Measurements from ENCODE around the gene BOLA2B. TPM values are rescaled to one million over a fixed set of nuclear protein-coding genes. Genes with fewer than 3 reads are reported as not detected.
"Not testable (repeated sequence)": the region's sequence is repeated elsewhere in the genome, so short reads cannot be mapped to it uniquely, and the experiment has no call there.

Gene BOLA2B
- total and polyA plus RNA-seq, 8 donors, result 12.0 to 101 (median 24.1) TPM

- DNase-seq (no peak), ATAC-seq (no peak)
- Histone ChIP-seq H3K9me3 (no peaks in the 10 kb centered on the region), H3K27me3 (no peaks in the 10 kb centered on the region), H3K4me3 (no peak overlapping the region), H3K36me3 (no peaks in the 10 kb centered on the region), H3K4me1 (peaks cover 0 to 15% of the 10 kb centered on the region in 2 donors), H3K27ac (no peak overlapping the region)
- intact Hi-C loops (cut with DNase I), result no loop called here
- TF ChIP-seq, protein P1, sequence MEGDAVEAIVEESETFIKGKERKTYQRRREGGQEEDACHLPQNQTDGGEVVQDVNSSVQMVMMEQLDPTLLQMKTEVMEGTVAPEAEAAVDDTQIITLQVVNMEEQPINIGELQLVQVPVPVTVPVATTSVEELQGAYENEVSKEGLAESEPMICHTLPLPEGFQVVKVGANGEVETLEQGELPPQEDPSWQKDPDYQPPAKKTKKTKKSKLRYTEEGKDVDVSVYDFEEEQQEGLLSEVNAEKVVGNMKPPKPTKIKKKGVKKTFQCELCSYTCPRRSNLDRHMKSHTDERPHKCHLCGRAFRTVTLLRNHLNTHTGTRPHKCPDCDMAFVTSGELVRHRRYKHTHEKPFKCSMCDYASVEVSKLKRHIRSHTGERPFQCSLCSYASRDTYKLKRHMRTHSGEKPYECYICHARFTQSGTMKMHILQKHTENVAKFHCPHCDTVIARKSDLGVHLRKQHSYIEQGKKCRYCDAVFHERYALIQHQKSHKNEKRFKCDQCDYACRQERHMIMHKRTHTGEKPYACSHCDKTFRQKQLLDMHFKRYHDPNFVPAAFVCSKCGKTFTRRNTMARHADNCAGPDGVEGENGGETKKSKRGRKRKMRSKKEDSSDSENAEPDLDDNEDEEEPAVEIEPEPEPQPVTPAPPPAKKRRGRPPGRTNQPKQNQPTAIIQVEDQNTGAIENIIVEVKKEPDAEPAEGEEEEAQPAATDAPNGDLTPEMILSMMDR (IDR thresholded peaks at IDR 0.05), result no peak
Observed at GRCh38 chr16:30173054-30173453, 20.4 kb downstream of the BOLA2B start.

GRCh38 chr16:30170145-30170544 is 23.3 kb downstream of the BOLA2B start:
- H3K27me3 ChIP-seq; DNase-seq; H3K36me3 ChIP-seq; H3K4me3 ChIP-seq; H3K9me3 ChIP-seq; H3K27ac ChIP-seq; ATAC-seq; intact Hi-C loops (cut with DNase I): not testable (repeated sequence)
- H3K4me1 ChIP-seq, result peaks cover 0 to 24% of the 10 kb centered on the region in 2 donors

GRCh38 chr16:30169416-30169815 is 24.1 kb downstream of the BOLA2B start:
- peak in 1 of 4 donors; percentile 28 for DNase-seq
- H3K27me3 ChIP-seq; H3K27ac ChIP-seq; ATAC-seq; H3K36me3 ChIP-seq; H3K4me3 ChIP-seq; H3K9me3 ChIP-seq; intact Hi-C loops (cut with DNase I): not testable (repeated sequence)
- H3K4me1 ChIP-seq, result peaks cover 0 to 26% of the 10 kb centered on the region in 2 donors

- DNase-seq; intact Hi-C loops (cut with DNase I); H3K9me3 ChIP-seq; ATAC-seq; H3K27ac ChIP-seq; H3K4me3 ChIP-seq; H3K27me3 ChIP-seq; H3K36me3 ChIP-seq: not testable (repeated sequence)
- H3K4me1 ChIP-seq, result peaks cover 0 to 26% of the 10 kb centered on the region in 2 donors
Observed at GRCh38 chr16:30168746-30169145, 24.7 kb downstream of the BOLA2B start.

DNA sequence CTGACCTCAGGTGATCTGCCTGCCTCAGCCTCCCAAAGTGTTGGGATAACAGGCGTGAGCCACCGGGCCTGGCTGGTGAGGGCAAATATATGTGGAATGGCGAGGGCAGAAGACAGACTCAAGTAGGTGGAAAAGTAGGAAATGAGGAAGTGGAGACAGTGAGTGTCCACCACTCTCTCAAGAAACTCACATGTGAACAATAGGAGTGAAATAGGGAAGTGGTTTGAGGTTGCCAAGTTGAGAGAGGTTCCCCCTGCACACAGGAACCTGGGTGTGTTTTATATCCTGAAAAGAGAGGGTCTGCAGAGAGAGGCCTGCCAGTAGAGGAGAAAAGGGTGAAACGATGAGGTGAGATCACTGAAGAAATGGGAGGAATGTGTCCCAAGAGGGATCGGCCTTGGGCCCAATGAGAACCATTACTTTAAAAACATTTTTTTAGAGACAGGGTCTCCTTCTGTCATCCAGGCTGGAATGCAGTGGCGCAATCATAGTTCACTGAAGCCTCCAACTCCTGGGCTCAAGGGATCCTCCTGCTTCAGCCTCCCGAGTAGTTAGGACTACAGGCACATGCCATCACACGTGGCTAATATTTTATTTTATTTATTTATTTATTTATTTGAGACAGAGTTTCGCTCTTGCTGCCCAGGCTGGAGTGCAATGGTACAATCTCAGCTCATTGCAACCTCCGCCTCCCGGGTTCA is 27.1 kb downstream of the BOLA2B start:
- intact Hi-C loops (cut with DNase I), result no loop called here
- no peaks in the 10 kb centered on the region for H3K36me3 ChIP-seq
- peak in 1 of 4 donors; percentile 65 for DNase-seq
- peak overlapping the region in 1 of 2 donors; percentile 78 for H3K27ac ChIP-seq
- H3K9me3 ChIP-seq, result no peaks in the 10 kb centered on the region
- H3K4me1 ChIP-seq, result peaks cover 0 to 26% of the 10 kb centered on the region in 2 donors
- peak; percentile 72 for ATAC-seq
- H3K27me3 ChIP-seq, result no peaks in the 10 kb centered on the region
- TF ChIP-seq, protein P1 (IDR thresholded peaks at IDR 0.05), result no peak
- no peak overlapping the region for H3K4me3 ChIP-seq

GRCh38 chr16:30163538-30163937 is 29.9 kb downstream of the BOLA2B start:
- ATAC-seq (no peak), DNase-seq (no peak)
- TF ChIP-seq, protein P1 (IDR thresholded peaks at IDR 0.05), result no peak
- Histone ChIP-seq H3K4me1 (peaks cover 0 to 26% of the 10 kb centered on the region in 2 donors), H3K9me3 (no peaks in the 10 kb centered on the region), H3K27ac (no peak overlapping the region), H3K36me3 (no peaks in the 10 kb centered on the region), H3K27me3 (no peaks in the 10 kb centered on the region), H3K4me3 (no peak overlapping the region)
- intact Hi-C loops (cut with DNase I), result no loop called here

DNA sequence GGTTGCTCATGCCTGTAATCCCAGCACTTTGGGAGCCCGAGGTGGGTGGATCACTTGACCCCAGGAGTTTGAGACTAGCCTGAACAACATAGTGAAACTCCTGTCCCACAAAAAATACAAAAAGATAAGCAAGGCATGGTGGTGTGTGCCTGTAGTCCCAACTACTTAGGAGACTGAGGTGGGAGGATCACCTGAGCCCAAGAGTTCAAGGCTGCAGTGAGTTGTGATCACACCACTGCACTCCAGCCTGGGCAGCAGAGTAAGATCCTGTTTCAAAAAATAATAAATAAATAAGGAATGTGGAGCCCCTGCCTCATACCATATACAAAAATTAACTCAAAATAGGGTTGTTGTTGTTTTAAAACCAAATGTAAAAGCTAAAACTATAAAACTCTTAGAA is 36.3 kb downstream of the BOLA2B start:
- no peak for DNase-seq
- no peak overlapping the region for H3K27ac ChIP-seq
- no peak overlapping the region for H3K4me3 ChIP-seq
- no peaks in the 10 kb centered on the region for H3K4me1 ChIP-seq
- intact Hi-C loops (cut with DNase I), result no loop called here
- H3K9me3 ChIP-seq, result no peaks in the 10 kb centered on the region
- no peaks in the 10 kb centered on the region for H3K36me3 ChIP-seq
- TF ChIP-seq, protein P1 (IDR thresholded peaks at IDR 0.05), result no peak
- no peak for ATAC-seq
- H3K27me3 ChIP-seq, result no peaks in the 10 kb centered on the region
